Gastroesophageal sphincter (tissue), 4 donors: ENCODE measurements around the gene LSM11. TPM values are rescaled to one million over a fixed set of nuclear protein-coding genes. Genes with fewer than 3 reads are reported as not detected.

Source experiments
- ATAC-seq: fragments of 150-250 bp; one replicate; pipeline ENCODE4 v1.9.1; 2016; ENCODE audit warnings: mild to moderate bottlenecking, moderate library complexity
- H3K27ac ChIP-seq, 4 donors: fragments of 200-600 bp; sonication (generic) in 3 of 4; 1 replicate in 3 of 4; 2 replicates in 1 of 4; pipeline ENCODE4 v1.5.1; 2016 to 2019
- H3K27me3 ChIP-seq: fragments of 200-600 bp; sonication (generic); one replicate; pipeline ENCODE4 v1.5.1; 2019
- H3K36me3 ChIP-seq, 2 donors: fragments of 200-600 bp; sonication (generic); one replicate each; pipeline ENCODE4 v1.5.1; 2019; ENCODE audit warnings: control low read depth in 1 of 2
- H3K4me1 ChIP-seq, 3 donors: fragments of 200-600 bp; sonication (generic); 1 replicate in 2 of 3; 2 replicates in 1 of 3; pipeline ENCODE4 v1.5.1; 2016 to 2019; ENCODE audit warnings: control low read depth in 2 of 3
- H3K4me3 ChIP-seq, 2 donors: fragments of 200-600 bp; sonication (generic); one replicate each; pipeline ENCODE4 v1.5.1; 2019; ENCODE audit warnings: mild to moderate bottlenecking in 1 of 2, moderate library complexity in 1 of 2
- H3K9me3 ChIP-seq, 3 donors: fragments of 200-600 bp; sonication (generic); one replicate each; pipeline ENCODE4 v1.5.1; 2017 to 2019; ENCODE audit warnings: control low read depth in 2 of 3
- EP300 ChIP-seq: sonication (generic); formaldehyde crosslinking; IDR thresholded peaks from one replicate; pipeline ENCODE4 v1.6.1; 2017; ENCODE audit warnings: antibody characterized with exemption, mild to moderate bottlenecking
- POLR2A ChIP-seq, 2 donors: fragments of 450-650 bp; IDR thresholded peaks; one replicate each; pipeline ENCODE4 v1.6.1; 2017; ENCODE audit warnings: antibody characterized with exemption in 2 of 2, mild to moderate bottlenecking in 2 of 2, moderate library complexity in 1 of 2
- POLR2AphosphoS5 ChIP-seq: sonication (generic); formaldehyde crosslinking; IDR thresholded peaks from one replicate; pipeline ENCODE4 v1.6.1; 2017; ENCODE audit warnings: antibody characterized with exemption
- WGBS, 2 donors: methylation state at CpG; one replicate each; pipeline ENCODE4 v1.1.5; 2018; ENCODE audit warnings: low coverage in 1 of 2; 5-methylcytosine and 5-hydroxymethylcytosine counted together
- total RNA-seq, 4 donors: library from RNA; depleted of rRNA; stranded (reverse); fragments of >200 nt; gene quantifications; one replicate each; pipeline ENCODE4 v1.1.0, GENCODE V29; 2016
- TF ChIP-seq, protein P1 (sequence below), 4 experiments: fragments of 200-600 bp in 2 of 4; fragments of 450-650 bp in 2 of 4; sonication (generic) in 1 of 4; IDR thresholded peaks; one replicate each; pipeline ENCODE4 v1.5.1; 2017 to 2019; ENCODE audit warnings: antibody characterized with exemption in 4 of 4, mild to moderate bottlenecking in 2 of 4, moderate library complexity in 2 of 4

Gene LSM11
- total RNA-seq, 4 donors from 2014 or later: 14.8 to 38.4 (median 27.3) TPM

GRCh38 chr5:157709346-157709745, 34.2 kb upstream of the LSM11 start:
- Histone ChIP-seq H3K9me3 (no peaks in the 10 kb centered on the region), H3K27ac (no peak overlapping the region), H3K36me3 (no peaks in the 10 kb centered on the region), H3K4me1 (peaks cover 0 to 11% (median 0%) of the 10 kb centered on the region in 3 donors), H3K4me3 (no peak overlapping the region), H3K27me3 (no peaks in the 10 kb centered on the region)
- ATAC-seq: no peak
- no peak for TF ChIP-seq POLR2AphosphoS5
- TF ChIP-seq, protein P1, sequence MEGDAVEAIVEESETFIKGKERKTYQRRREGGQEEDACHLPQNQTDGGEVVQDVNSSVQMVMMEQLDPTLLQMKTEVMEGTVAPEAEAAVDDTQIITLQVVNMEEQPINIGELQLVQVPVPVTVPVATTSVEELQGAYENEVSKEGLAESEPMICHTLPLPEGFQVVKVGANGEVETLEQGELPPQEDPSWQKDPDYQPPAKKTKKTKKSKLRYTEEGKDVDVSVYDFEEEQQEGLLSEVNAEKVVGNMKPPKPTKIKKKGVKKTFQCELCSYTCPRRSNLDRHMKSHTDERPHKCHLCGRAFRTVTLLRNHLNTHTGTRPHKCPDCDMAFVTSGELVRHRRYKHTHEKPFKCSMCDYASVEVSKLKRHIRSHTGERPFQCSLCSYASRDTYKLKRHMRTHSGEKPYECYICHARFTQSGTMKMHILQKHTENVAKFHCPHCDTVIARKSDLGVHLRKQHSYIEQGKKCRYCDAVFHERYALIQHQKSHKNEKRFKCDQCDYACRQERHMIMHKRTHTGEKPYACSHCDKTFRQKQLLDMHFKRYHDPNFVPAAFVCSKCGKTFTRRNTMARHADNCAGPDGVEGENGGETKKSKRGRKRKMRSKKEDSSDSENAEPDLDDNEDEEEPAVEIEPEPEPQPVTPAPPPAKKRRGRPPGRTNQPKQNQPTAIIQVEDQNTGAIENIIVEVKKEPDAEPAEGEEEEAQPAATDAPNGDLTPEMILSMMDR (IDR thresholded peaks at IDR 0.05): no peak
- no peak for TF ChIP-seq POLR2A (IDR thresholded peaks at IDR 0.05)

- TF ChIP-seq, protein P1 (IDR thresholded peaks at IDR 0.05): no peak
- TF ChIP-seq EP300 (no peak), POLR2AphosphoS5 (no peak), POLR2A (IDR thresholded peaks at IDR 0.05) (no peak)
- 32 to 43% methylated on average over 3 of the region's 3 CpGs for whole genome bisulfite sequencing, 2 donors
- no peak for ATAC-seq
- Histone ChIP-seq H3K4me1 (peaks cover 0 to 11% (median 0%) of the 10 kb centered on the region in 3 donors), H3K4me3 (no peak overlapping the region), H3K36me3 (no peaks in the 10 kb centered on the region), H3K27me3 (no peaks in the 10 kb centered on the region), H3K9me3 (no peaks in the 10 kb centered on the region), H3K27ac (no peak overlapping the region)
These were observed 33.1 kb upstream of the LSM11 start for GRCh38 chr5:157710431-157710830.

DNA sequence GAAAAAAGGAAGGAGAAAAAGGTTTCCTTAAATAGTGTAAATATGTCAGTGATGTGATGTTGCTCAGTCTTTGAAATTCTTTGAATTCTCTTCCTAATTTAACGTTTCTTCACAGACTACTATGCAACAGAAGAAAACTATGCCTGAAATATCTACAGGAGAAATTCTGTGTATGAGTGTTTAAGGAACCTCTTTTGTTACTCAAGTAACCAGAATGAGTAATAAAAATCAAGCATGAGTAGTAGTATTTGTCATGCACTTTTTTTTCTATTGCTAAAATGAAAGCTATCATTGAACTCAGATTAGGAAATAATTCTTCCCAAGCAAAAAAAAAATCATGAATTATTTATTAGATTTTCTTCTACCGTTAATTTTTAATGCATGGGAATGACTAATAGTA, 32.6 kb upstream of the LSM11 start:
- no peak for TF ChIP-seq POLR2A (IDR thresholded peaks at IDR 0.05)
- ATAC-seq: no peak
- no peaks in the 10 kb centered on the region for H3K36me3 ChIP-seq

DNA sequence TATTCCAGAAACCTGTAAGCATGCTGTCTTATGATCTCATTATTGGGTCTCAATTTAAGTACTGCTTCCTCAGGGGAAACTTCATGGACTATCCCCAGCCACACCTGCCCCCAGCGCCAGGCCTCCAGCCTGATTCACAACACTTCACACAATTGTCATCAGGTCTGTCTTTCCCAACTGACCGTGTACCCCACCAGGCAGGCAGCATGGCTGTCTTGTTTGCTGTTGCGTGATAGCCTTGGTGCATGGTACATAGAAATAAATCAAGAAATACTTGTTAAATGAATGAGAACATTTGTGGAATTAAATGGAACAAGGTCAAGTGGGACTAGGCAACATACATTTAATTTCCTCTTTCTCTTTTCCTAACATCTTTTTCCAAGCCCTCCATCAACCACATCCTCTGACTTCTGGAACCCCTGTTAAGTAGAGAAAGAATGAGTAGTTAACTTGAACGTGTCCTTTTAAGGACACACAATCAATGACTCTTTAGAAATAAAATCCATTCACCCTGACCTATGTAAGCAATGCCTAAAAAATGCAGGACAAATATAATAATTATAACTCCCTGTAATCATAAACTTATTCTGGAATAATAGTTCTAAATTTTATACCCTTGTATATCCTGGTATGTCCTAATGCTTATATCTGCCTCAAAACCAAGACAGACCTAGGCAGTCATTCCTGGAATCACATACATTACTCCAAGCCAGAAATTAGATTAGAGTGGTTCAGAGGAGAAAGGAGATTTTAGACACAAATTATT, 29.5 kb upstream of the LSM11 start:
- Histone ChIP-seq H3K27ac (no peak overlapping the region), H3K4me1 (peaks cover 0 to 24% (median 0%) of the 10 kb centered on the region in 3 donors), H3K36me3 (no peaks in the 10 kb centered on the region), H3K4me3 (no peak overlapping the region), H3K27me3 (no peaks in the 10 kb centered on the region), H3K9me3 (no peaks in the 10 kb centered on the region)
- TF ChIP-seq POLR2A (IDR thresholded peaks at IDR 0.05) (no peak), EP300 (no peak), POLR2AphosphoS5 (no peak)
- TF ChIP-seq, protein P1 (IDR thresholded peaks at IDR 0.05): no peak
- WGBS, 2 donors: 88 to 93% methylated on average over 3 to 4 of the region's 4 CpGs
- no peak for ATAC-seq

More for the DNA sequence above, 32.6 kb upstream of the LSM11 start:
- H3K4me1 ChIP-seq: peaks cover 0 to 11% (median 0%) of the 10 kb centered on the region in 3 donors
- H3K4me3 ChIP-seq: no peak overlapping the region
- H3K27ac ChIP-seq: no peak overlapping the region
- no peaks in the 10 kb centered on the region for H3K9me3 ChIP-seq
- H3K27me3 ChIP-seq: no peaks in the 10 kb centered on the region
- 14 to 23% methylated on average over 2 of the region's 2 CpGs for WGBS, 2 donors

DNA sequence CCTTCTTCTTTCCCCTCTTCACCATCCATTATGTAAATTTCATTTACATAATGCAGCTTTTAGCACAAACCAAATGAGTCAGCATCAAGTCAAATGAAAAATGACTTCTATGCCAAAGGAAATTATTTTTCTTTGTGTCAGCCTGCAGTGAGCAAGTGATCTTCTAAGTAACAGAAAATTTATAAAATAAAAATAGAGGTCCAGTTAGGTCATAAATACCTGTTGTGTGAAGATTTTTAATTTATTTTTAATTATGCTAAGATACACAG, 29.0 kb upstream of the LSM11 start:
- H3K36me3 ChIP-seq: no peaks in the 10 kb centered on the region
- no peak overlapping the region for H3K4me3 ChIP-seq
- no peaks in the 10 kb centered on the region for H3K9me3 ChIP-seq
- no peak for ATAC-seq
- H3K4me1 ChIP-seq: peaks cover 0 to 24% (median 0%) of the 10 kb centered on the region in 3 donors
- TF ChIP-seq, protein P1 (IDR thresholded peaks at IDR 0.05): no peak
- TF ChIP-seq POLR2A (IDR thresholded peaks at IDR 0.05): no peak
- no peak for TF ChIP-seq POLR2AphosphoS5
- TF ChIP-seq EP300: no peak
- no peaks in the 10 kb centered on the region for H3K27me3 ChIP-seq
- H3K27ac ChIP-seq: no peak overlapping the region
